OCI-LY3 (cell line): ENCODE data around the gene PLEK.

Experiments used
- H2AFZ ChIP-seq: fragments of 200-600, 300-600 bp; shearing (Covaris generic); 2 replicates; pipeline ENCODE4 v1.6.0; 2014; ENCODE audit warnings: antibody characterized with exemption, low read depth, low read length
- H3K27ac ChIP-seq: fragments of 200-600, 300-600 bp; sonication (generic); 2 replicates; pipeline ENCODE4 v1.5.1; 2014; ENCODE audit warnings: mild to moderate bottlenecking, low read length, moderate library complexity, mixed read lengths
- H3K27me3 ChIP-seq: fragments of 200-600, 300-600 bp; sonication (generic); 2 replicates; pipeline ENCODE4 v1.6.1; 2014; ENCODE audit warnings: low read depth, low read length, mixed read lengths
- H3K36me3 ChIP-seq: fragments of 200-600, 300-600 bp; sonication (generic); replicated peaks from 2 replicates; pipeline ENCODE3; 2014; ENCODE audit warnings: low read depth, low read length, mixed read lengths
- H3K4me1 ChIP-seq: fragments of 300-600, 200-600 bp; sonication (generic); 2 replicates; pipeline ENCODE4 v1.6.1; 2014; ENCODE audit warnings: low read length, mixed read lengths
- H3K4me2 ChIP-seq: fragments of 200-600, 300-600 bp; sonication (generic); 2 replicates; pipeline ENCODE4 v1.6.1; 2014; ENCODE audit warnings: low read length, mixed read lengths
- H3K4me3 ChIP-seq: fragments of 300-600, 200-600 bp; sonication (generic); 2 replicates; pipeline ENCODE4 v1.5.1; 2014; ENCODE audit warnings: antibody characterized with exemption, mild to moderate bottlenecking, low read length, moderate library complexity
- H3K79me2 ChIP-seq: fragments of 300-600, 200-600 bp; shearing (Covaris generic); 2 replicates; pipeline ENCODE4 v1.6.1; 2014; ENCODE audit warnings: mild to moderate bottlenecking, low read length, mixed read lengths
- H3K9ac ChIP-seq: fragments of 300-600, 200-600 bp; shearing (Covaris generic); 2 replicates; pipeline ENCODE4 v1.6.0; 2014; ENCODE audit warnings: mild to moderate bottlenecking, low read length, moderate library complexity
- H3K9me3 ChIP-seq: fragments of 200-600, 300-600 bp; shearing (Covaris generic); 2 replicates; pipeline ENCODE4 v1.6.1; 2014; ENCODE audit warnings: low read length, mixed read lengths; ENCODE audit not compliant: insufficient read depth
- H4K20me1 ChIP-seq: fragments of 200-600, 300-600 bp; sonication (generic); 2 replicates; pipeline ENCODE4 v1.6.1; 2016; ENCODE audit warnings: low read length, mixed read lengths; ENCODE audit not compliant: insufficient read depth
- EZH2phosphoT487 ChIP-seq: fragments of 200-600 bp; shearing (Covaris generic); IDR thresholded peaks from 2 replicates; pipeline ENCODE4 v1.6.1; 2018; ENCODE audit warnings: antibody characterized with exemption, mixed run types, low read depth
- TF ChIP-seq, protein P1 (sequence below): fragments of 200-600, 300-600 bp; sonication (generic); IDR thresholded peaks from 2 replicates; pipeline ENCODE4 v1.5.1; 2014; ENCODE audit warnings: antibody characterized with exemption, low read length, low read depth

The PLEK gene

GRCh38 chr2:68413466-68413865 lies 48.4 kb downstream of the PLEK start:
- H3K27me3 ChIP-seq: no peaks in the 10 kb centered on the region
- no peak overlapping the region for H3K4me3 ChIP-seq
- TF ChIP-seq, protein P1, sequence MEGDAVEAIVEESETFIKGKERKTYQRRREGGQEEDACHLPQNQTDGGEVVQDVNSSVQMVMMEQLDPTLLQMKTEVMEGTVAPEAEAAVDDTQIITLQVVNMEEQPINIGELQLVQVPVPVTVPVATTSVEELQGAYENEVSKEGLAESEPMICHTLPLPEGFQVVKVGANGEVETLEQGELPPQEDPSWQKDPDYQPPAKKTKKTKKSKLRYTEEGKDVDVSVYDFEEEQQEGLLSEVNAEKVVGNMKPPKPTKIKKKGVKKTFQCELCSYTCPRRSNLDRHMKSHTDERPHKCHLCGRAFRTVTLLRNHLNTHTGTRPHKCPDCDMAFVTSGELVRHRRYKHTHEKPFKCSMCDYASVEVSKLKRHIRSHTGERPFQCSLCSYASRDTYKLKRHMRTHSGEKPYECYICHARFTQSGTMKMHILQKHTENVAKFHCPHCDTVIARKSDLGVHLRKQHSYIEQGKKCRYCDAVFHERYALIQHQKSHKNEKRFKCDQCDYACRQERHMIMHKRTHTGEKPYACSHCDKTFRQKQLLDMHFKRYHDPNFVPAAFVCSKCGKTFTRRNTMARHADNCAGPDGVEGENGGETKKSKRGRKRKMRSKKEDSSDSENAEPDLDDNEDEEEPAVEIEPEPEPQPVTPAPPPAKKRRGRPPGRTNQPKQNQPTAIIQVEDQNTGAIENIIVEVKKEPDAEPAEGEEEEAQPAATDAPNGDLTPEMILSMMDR: no peak
- no peak for TF ChIP-seq EZH2phosphoT487
- H3K79me2 ChIP-seq: no peaks in the 10 kb centered on the region
- no peak overlapping the region for H2AFZ ChIP-seq
- H3K27ac ChIP-seq: no peak overlapping the region
- H3K4me1 ChIP-seq: peaks cover 31% of the 10 kb centered on the region
- no peaks in the 10 kb centered on the region for H3K9me3 ChIP-seq
- H3K4me2 ChIP-seq: no peak overlapping the region
- H3K36me3 ChIP-seq: no peaks in the 10 kb centered on the region
- H3K9ac ChIP-seq: no peak overlapping the region
- H4K20me1 ChIP-seq: no peaks in the 10 kb centered on the region

DNA sequence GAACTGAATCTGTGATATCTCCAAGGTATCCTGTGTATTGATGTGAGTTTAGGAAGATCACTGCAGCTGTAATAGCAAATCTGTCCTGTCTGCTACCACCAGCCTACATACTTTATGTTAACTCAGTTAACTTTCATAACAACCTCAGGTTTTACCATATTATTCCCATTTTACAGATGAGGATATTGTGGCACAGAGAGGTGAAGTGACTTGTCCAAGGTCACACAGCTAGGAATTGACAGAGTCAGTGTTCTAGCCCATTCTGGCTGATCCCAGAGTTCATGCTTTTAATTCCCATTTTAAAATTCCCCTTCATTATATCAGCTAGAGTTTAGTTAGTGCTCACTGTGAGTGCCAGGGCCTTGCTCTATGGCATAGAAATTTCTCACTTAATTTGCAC lies 49.4 kb downstream of the PLEK start:
- H3K4me2 ChIP-seq: no peak overlapping the region
- H3K4me3 ChIP-seq: no peak overlapping the region
- no peaks in the 10 kb centered on the region for H3K79me2 ChIP-seq
- H4K20me1 ChIP-seq: no peaks in the 10 kb centered on the region
- H3K27me3 ChIP-seq: no peaks in the 10 kb centered on the region
- H3K36me3 ChIP-seq: no peaks in the 10 kb centered on the region
- H3K9ac ChIP-seq: no peak overlapping the region
- H2AFZ ChIP-seq: no peak overlapping the region
- H3K9me3 ChIP-seq: no peaks in the 10 kb centered on the region
- H3K4me1 ChIP-seq: peaks cover 31% of the 10 kb centered on the region
- TF ChIP-seq, protein P1: no peak
- TF ChIP-seq EZH2phosphoT487: no peak
- H3K27ac ChIP-seq: no peak overlapping the region

DNA sequence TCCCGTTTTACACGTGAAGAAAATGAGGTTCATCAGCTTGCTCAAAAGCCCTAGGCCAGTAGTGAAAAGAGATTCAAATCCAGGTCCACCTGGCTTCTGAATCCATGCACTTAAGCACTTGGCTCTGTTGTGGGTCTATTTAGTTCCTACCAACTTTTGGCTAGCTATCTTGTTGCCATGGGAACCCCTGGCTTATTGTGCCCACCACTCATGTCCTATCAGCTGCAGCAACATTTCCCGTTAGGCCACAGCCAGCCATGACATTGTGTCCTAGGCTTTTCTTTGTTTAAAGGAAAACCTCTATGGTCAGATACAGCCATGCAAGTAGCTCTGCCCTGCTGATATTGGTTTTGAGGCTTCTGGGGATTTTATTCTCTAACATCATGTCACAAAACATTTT lies 49.8 kb downstream of the PLEK start:
- H2AFZ ChIP-seq: no peak overlapping the region
- H3K79me2 ChIP-seq: no peaks in the 10 kb centered on the region
- no peak overlapping the region for H3K4me3 ChIP-seq
- H3K36me3 ChIP-seq: no peaks in the 10 kb centered on the region
- H3K27me3 ChIP-seq: no peaks in the 10 kb centered on the region
- H3K4me1 ChIP-seq: peaks cover 31% of the 10 kb centered on the region
- H3K9me3 ChIP-seq: no peaks in the 10 kb centered on the region
- no peaks in the 10 kb centered on the region for H4K20me1 ChIP-seq
- H3K27ac ChIP-seq: no peak overlapping the region
- TF ChIP-seq EZH2phosphoT487: no peak
- TF ChIP-seq, protein P1: no peak
- no peak overlapping the region for H3K9ac ChIP-seq
- H3K4me2 ChIP-seq: no peak overlapping the region

DNA sequence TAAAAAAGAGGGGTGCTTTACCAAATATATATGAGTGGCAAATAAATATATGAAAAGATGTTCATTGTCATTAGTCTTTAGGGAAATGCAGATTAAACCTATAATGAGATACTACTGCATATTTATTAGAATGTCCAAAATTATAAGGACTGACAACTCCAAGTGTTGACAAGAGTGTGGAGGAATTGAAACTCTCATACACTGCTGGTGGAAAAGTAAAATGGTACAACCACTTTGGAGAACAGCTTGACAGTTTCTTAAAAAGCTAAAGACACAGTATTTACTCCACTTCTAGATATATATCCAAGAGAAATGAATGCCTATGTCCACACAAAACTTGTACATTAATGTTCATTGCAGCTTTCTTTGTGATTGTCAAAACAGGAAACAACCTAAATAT lies 50.4 kb downstream of the PLEK start:
- no peak overlapping the region for H3K9ac ChIP-seq
- H3K4me3 ChIP-seq: no peak overlapping the region
- no peak overlapping the region for H3K4me2 ChIP-seq
- no peaks in the 10 kb centered on the region for H3K27me3 ChIP-seq
- no peaks in the 10 kb centered on the region for H4K20me1 ChIP-seq
- TF ChIP-seq, protein P1: no peak
- no peak for TF ChIP-seq EZH2phosphoT487
- no peaks in the 10 kb centered on the region for H3K36me3 ChIP-seq
- H3K79me2 ChIP-seq: no peaks in the 10 kb centered on the region
- H3K9me3 ChIP-seq: no peaks in the 10 kb centered on the region
- H2AFZ ChIP-seq: no peak overlapping the region
- H3K27ac ChIP-seq: no peak overlapping the region
- peaks cover 33% of the 10 kb centered on the region for H3K4me1 ChIP-seq
